ENCODE results near the gene DCHS1.

GRCh38 chr11:6655020-6655789 is 404 bp downstream of the DCHS1 start:
- no peak for TF ChIP-seq MAX (IDR thresholded peaks at IDR 0.05)
- TF ChIP-seq TAF1 (conservative IDR thresholded peaks at IDR 0.05), result no peak
- TF ChIP-seq CTCF (IDR thresholded peaks at IDR 0.05; ENCODE audit: low read depth, low read length, missing input control), result no peak
- no peak for TF ChIP-seq YY1 (IDR thresholded peaks at IDR 0.05)
- TF ChIP-seq ATF3 (IDR thresholded peaks at IDR 0.05), result no peak
